Measurements from ENCODE around the gene SYNJ1.
"Not testable (repeated sequence)": the region's sequence is repeated elsewhere in the genome, so short reads cannot be mapped to it uniquely, and the experiment has no call there.

The SYNJ1 gene

DNA sequence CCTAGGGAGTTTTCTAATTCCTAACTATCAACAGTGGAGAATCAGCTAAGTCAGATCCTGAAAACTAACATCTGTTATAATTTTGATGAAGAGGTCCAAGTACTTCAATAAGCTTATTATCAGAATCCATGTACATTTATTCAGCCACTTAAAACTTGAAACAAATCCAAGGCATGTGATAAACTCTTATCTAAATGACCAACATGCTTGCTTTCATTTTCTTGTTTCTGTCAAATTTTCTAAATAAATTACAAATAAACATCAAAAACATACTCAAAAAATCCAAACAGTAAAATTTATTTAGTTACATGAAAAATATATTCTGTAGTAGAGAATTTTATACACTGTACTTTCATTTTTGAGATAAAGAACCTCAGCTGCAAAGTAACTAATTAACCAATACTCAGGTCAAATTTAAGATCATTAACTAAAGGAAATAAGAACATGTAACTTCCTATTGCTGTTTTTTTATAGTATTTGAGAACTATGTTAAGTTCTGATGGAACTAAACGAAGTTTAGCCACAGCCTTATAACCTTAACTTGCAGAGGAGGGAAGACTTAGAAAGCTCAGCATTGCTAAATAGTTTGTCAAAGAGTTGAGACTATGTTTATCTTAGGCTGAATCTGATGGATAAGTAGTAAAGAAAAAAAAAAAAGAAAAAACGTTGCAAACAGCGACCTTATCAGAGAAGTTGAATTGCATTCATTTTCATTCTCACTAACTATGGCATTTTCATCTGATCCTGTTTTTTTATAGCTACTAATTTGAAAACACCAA, 44.9 kb downstream of the SYNJ1 start:
- no peak for DNase-seq

DNA sequence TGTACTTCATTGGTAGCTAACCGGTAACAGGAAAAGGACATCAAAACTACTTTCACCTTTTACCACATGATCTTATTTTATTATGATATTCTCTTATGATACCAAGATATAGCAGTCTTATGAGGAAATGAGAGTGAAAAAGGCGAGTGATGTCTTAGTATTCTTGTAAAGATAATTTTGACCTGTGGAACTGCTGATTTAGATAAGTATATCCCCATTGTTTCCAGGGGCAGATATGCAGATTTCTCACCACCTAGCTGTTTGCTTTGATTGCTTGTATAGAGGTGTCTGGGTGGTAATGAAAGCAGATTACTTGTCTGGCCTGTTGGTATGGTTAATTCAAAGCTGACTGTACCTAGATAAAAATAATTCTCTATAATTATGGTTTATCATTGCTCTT, 53.1 kb downstream of the SYNJ1 start:
- no peak for DNase-seq

DNA sequence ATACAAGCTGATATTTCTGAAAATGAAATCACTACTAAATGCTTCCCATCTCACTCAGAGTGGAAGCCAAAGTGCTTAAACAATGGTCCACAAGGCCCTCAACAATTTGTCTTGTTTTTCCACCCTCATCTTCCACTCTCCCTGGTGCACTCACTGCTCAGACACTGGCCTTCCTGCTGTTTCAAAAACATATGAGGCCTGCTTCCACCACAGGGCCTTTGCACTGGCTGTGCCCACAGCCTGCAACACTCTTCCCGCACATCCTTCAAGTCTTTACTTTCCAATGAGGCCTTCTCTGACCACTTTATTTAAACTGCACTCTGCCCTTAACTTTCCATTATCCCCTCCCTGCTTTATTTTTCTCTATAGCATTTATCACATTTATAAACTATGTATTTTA, 53.8 kb downstream of the SYNJ1 start:
- no peak for DNase-seq

- no peak for DNase-seq
Measured at GRCh38 chr21:32666258-32666657, 61.6 kb downstream of the SYNJ1 start.

DNA sequence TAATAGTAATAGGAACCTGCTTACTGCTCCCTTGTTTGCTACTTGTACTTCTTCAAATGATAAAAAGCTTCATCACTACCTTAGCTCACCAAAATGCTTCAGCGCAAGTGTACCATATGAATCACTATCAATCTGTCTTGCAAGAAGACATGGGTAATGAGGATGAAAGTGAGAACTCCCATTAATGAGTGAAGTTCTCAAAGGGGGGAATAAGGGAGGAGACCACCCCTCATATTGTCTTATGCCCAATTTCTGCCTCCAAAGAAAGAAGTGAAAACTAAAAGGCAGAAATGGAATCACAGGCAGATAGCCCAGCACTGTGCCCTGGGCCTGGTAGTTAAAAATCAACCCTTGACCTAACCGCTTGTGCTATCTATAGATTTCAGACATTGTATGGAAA, 63.7 kb downstream of the SYNJ1 start:
- not testable (repeated sequence) for DNase-seq

DNA sequence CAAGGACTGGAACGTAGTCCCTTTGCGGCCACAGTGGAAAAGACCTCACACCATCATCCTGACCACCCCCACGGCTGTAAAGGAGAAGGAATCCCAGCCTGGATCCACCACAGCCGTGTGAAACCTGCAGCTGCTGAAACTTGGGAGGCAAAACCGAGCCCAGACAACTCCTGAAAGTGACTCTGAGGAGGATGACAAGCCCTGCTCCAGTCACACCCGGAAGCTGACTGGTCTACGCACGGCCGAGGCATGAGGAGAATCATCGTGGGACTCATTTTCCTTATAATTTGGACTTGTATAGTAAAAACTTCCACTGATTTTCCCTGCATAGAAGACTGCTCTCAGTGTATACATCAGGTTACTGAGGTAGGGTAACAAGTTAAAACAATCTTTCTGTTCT, 65.8 kb downstream of the SYNJ1 start:
- DNase-seq, result not testable (repeated sequence)

DNA sequence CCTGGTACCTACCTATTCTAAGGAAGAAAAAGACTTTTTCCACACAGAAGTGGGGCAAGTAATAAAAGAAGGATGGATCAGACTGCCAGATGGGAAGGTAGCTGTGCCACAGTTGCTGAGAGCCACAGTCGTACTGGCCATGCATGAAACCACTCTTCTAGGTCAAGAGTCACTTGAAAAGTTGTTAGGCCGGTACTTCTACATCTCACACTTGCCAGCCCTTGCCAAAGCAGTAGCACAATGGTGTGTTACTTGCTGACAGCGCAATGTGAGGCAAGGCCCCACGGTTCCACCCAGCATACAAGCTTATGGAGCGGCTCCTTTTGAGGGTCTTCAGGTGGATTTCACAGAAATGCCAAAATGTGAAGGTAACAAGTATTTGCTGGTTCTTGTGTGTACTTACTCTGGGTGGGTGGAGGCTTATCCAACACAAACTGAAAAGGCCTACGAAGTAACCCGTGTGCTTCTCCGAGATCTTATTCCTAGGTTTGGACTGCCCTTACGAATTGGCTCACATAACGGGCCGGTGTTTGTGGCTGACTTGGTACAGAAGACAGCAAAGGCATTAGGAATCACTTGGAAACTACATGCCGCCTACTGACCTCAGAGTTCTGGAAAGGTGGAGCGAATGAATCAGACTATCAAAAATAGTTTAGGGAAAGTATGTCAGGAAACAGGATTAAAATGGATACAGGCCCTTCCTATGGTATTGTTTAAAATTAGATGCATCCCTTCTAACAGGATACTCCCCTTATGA, 66.6 kb downstream of the SYNJ1 start:
- DNase-seq, result not testable (repeated sequence)

GRCh38 chr21:32658524-32658923, 69.3 kb downstream of the SYNJ1 start:
- DNase-seq, result no peak

DNA sequence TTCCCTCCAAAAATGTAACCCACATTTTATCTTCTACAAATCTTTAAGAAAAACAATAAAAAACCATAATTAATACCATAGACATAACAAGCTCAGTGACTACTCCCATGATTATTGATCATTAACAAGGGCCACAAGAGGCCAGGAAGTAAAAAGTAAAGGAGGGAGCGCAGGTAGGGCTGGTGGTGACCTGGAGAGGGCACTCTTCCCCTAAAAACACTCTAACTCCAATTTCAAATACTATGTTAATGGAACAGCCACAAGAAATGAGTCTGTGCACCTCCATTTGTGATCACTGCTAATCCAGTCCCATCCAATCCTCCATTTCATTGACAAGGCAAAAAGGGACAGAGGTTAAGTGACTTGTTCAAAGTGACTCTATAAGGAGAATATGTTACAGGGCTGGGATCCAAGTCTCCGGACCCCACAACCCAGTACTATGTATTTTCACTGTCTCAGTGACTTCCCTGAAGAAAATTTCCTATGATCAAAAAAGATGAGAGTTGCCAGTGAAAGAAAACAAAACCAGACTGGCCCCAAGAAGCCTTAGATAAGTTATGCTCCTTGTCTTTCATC, 74.4 kb downstream of the SYNJ1 start:
- peak; percentile 44 for DNase-seq

GRCh38 chr21:32648165-32648564, 79.6 kb downstream of the SYNJ1 start:
- DNase-seq, result no peak

GRCh38 chr21:32645261-32646182, 82.3 kb downstream of the SYNJ1 start:
- no peak for DNase-seq

DNA sequence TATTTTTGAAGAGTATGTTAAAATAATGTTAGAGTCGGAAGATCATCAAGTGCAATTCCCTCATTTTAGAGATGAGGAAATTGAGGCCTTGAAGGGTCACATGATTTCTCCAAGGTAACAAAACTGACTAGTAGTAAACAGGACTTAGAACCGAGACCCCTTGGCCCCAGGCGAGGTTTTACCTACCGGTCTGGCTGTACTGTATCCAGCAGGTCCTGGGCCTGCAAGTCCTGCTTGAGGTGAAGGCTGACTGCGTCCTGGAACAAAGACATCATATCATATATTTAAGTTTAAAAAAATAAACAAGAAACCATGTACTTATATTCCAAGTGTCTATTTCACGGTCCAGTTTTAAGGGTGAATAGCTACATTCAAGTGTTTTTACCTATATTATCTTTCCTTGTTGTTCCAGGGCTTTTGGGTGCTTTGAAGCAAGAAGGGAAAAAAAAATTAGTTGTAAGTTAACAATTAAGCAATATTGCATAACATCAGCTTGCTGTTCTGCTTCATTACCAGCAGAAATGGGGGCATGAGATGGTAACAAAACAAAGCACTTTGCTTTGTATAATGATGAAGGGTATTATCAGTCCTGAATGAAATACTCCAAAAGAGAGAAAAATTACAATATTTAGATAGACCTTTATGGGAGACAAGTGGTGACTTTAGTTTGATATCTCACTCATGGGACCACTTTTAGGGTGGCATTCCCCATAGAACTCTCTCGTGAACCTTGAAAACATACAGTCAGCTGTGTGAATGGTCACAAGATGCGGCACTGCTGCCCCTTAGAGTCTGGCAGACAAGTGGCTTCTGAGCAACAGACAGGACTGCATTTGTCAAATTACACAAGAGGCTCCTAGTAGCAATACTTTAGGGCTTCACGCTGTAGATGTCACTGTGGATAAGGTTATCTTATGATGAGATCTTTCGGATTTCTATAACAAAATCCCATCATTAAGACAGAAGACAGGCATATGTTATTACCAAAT, 85.8 kb downstream of the SYNJ1 start:
- DNase-seq, result no peak

GRCh38 chr21:32626621-32627196, 101.1 kb downstream of the SYNJ1 start:
- no peak for DNase-seq

DNA sequence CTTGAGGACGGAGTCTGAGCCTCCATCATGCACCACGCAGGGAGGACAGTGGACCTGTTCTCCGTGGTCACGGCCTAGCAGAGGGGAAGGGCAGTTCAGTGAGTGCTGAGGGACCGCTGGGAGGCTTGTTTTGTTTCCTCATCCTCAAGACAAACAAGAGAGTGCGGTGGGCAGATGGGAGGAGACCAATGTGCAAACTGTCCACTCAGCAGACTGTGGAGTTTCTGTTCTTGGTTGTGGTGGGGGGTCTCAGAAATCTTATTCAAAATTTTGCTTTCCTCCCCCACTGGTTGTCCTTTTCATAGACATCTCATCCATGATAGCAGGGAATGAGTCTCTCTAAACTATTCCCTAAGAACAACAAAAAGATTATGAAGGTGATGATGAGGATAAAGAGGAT, 109.6 kb downstream of the SYNJ1 start:
- DNase-seq, result not testable (repeated sequence)

DNA sequence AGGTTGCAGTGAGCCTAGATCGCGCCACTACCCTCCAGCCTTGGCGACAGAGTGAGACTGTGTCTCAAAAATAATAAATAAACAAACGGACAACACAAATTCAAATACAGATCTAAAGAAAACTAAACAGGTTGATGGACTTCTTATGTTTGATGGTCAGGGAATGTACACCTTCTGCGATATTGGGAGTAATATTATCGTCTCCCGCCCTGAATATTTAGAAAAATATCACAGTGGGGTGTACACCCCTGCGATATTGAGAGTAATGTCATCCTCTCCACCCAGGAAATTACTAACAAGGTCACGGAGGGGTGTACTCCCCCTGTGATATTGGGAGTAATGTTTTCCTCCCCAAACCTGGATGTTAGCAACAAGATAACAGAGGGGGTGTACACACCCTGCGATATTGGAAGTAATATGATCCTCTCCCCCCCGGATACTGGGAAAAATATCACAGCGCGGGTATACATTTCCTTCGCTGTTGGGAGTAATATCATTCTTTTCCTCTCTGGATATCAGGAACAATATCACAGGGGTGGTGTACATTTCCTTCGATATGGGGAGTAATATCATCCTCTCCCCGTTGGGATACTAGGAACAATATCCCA, 114.3 kb downstream of the SYNJ1 start:
- DNase-seq, result no peak

DNA sequence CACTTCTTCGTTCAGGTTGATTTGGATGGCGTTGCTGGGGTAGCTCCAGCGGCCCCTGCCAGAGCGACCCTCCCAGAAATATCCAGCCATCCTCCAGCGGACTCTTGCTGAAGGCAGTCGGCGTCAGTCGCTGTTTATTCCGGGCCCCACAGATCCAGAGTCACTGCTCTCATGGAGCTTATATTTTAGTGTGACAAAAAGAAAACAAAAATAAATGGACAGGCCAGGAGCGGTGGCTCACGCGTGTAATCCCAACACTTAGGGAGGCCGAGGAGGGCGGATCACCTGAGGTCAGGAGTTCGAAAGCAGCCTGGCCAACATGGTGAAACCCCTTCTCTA, 114.8 kb downstream of the SYNJ1 start:
- no peak for DNase-seq

GRCh38 chr21:32612075-32612998, 115.5 kb downstream of the SYNJ1 start, which contains the start of gene CFAP298:
CFAP298 (minus strand) TSS chr21:32612377; CDS start chr21:32612243, 134 bp downstream.
- peak; percentile 92 for DNase-seq

DNA sequence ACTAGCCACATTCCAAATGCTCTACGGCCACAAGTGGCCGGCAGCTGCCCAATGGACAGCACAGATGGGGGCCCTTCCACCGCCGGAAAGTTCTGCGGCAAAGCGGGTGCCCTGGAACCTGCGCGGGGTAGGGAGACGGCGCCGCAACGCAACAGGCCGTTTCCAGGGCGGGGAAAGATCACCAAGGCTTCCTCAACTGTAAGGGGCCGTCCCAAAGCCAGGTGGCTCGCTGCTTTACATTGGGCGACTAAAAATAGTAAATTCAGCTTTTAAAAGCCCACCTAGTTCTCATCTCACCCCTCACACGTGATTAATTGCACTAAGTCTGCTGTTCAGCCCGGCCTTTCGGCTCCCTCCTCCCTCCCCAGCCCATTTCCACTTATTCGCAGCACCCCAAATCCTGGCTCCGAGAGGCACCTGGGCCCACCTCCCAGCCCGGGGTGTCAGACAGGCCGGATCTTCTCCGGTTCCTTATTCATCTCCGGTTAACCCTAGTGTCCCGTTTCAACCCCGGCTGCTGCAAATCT, 116.3 kb downstream of the SYNJ1 start:
- peak; percentile 37 for DNase-seq

DNA sequence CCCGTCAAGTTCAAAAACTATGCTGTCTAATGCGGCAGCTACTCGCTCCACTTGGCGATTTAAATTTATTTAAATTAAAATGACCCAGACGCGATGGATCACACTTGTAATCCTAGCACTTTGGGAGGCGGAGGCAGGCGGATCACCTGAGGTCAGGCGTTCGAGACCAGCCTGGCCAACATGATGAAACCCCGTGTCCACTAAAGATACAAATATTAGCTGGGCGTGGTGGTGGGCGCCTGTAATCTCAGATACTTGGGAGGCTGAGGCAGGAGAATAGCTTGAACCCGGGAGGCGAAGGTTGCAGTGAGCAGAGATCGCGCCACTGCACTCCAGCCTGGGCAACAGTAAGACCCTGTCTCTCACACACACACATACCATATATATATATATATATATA, 116.9 kb downstream of the SYNJ1 start:
- DNase-seq, result not testable (repeated sequence)

Data from CD4-positive, alpha-beta T cell treated with Interleukin-12 subunit alpha and Interleukin-12 subunit beta, for 1 hour (primary cell).